Stimulated activated CD8-positive, alpha-beta memory T cell treated with anti-CD3 and anti-CD28 coated beads, Interleukin-4, amount 100 ng/mL, for 48 hours (primary cell): ENCODE data around the gene NPIPB2.
"Not testable (repeated sequence)": the region's sequence is repeated elsewhere in the genome, so short reads cannot be mapped to it uniquely, and the experiment has no call there.

Source experiments
- DNase-seq: peaks from one replicate; pipeline ENCODE4 v3.0.0-alpha.2; 2020

The NPIPB2 gene

GRCh38 chr16:11941945-11942344 lies at the start of gene NPIPB2:
Gene NPIPB2 (minus strand): TSS chr16:11942045. CDS start chr16:11942045, 0 bp downstream.
- not testable (repeated sequence) for DNase-seq

- no peak for DNase-seq
Measured at GRCh38 chr16:11990702-11991390, 49.0 kb upstream of the NPIPB2 start.

- DNase-seq = no peak
Measured at GRCh38 chr16:11988258-11988978, 46.6 kb upstream of the NPIPB2 start.

GRCh38 chr16:11986521-11987057 lies 44.7 kb upstream of the NPIPB2 start:
- no peak for DNase-seq

- DNase-seq = no peak
Measured at GRCh38 chr16:11985250-11985649, 43.4 kb upstream of the NPIPB2 start.

GRCh38 chr16:11980136-11980844 lies 38.4 kb upstream of the NPIPB2 start:
- DNase-seq = no peak

GRCh38 chr16:11979013-11979672 lies 37.3 kb upstream of the NPIPB2 start:
- no peak for DNase-seq

GRCh38 chr16:11978080-11978479 lies 36.2 kb upstream of the NPIPB2 start:
- no peak for DNase-seq

GRCh38 chr16:11977376-11978041 lies 35.7 kb upstream of the NPIPB2 start:
- DNase-seq = no peak

- DNase-seq = no peak
Measured at GRCh38 chr16:11976850-11977375, 35.1 kb upstream of the NPIPB2 start.

GRCh38 chr16:11973070-11973469 lies 31.2 kb upstream of the NPIPB2 start:
- DNase-seq = no peak

- no peak for DNase-seq
Measured at GRCh38 chr16:11972128-11972527, 30.3 kb upstream of the NPIPB2 start.

GRCh38 chr16:11970292-11970691 lies 28.4 kb upstream of the NPIPB2 start:
- DNase-seq = not testable (repeated sequence)

- no peak for DNase-seq
Measured at GRCh38 chr16:11968577-11968976, 26.7 kb upstream of the NPIPB2 start.

GRCh38 chr16:11967195-11967911 lies 25.5 kb upstream of the NPIPB2 start:
- no peak for DNase-seq

- DNase-seq = no peak
Measured at GRCh38 chr16:11966173-11966572, 24.3 kb upstream of the NPIPB2 start.

GRCh38 chr16:11964761-11965551 lies 23.1 kb upstream of the NPIPB2 start, which contains the start of gene TNFRSF17:
Gene TNFRSF17 (plus strand): TSS chr16:11965210. CDS start chr16:11965325, 115 bp downstream.
- no peak for DNase-seq

GRCh38 chr16:11963706-11964105 lies 21.9 kb upstream of the NPIPB2 start:
- no peak for DNase-seq

GRCh38 chr16:11962978-11963377 lies 21.1 kb upstream of the NPIPB2 start:
- DNase-seq = not testable (repeated sequence)

GRCh38 chr16:11962457-11962856 lies 20.6 kb upstream of the NPIPB2 start:
- DNase-seq = not testable (repeated sequence)
